HG02938 (cell line): ENCODE measurements around the gene ISCA2.

ENCODE experiments used
- ATAC-seq: cut with Tn5 transposase; IDR thresholded peaks from one replicate; pipeline ENCODE4 v1.9.1; 2021; ENCODE audit warnings: mild to moderate bottlenecking, moderate library complexity; ENCODE audit not compliant: unreplicated experiment

ISCA2 gene

DNA sequence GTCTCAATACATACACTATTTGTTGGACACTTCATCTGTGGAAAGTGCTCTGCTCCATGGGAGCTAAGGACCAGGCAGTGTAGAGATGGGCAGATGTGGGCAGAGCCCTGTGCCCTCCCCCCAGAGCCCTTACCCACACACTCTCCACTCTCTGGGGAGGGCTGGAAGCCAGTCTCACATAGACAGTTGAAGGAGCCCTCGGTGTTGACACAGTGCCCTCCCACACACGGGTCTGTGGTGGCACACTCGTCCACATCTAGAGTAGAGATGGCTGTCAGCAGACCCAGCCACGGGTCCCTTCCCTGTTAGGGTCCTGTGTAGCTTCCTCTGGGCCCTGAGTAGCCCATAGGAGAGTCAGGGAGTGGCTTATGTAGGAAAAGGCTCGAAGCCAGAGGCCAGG is 14.3 kb downstream of the ISCA2 start:
- no peak for ATAC-seq

DNA sequence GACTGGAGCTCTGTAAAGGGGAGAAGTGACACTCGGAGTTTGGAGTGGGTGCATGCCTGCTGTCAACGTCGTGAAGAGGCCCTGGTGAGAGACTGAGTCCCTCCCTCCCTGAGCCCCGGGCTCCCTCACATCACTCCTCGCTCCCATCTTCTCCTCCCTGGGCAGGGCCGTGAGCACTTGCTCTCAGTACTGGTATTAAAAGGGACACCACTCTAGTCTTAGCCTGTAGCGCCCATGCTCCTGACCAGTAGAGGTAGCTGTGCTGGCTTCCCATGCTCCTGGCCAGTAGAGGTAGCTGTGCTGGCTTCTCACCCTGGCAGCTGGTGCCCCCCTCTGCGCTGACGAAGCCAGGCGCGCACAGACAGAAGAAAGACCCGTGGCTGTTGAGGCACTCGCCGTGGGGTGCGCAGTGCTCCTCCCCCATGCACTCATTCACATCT is 14.7 kb downstream of the ISCA2 start:
- ATAC-seq: no peak

- no peak for ATAC-seq
These were observed 15.4 kb downstream of the ISCA2 start for GRCh38 chr14:74508844-74509428.

DNA sequence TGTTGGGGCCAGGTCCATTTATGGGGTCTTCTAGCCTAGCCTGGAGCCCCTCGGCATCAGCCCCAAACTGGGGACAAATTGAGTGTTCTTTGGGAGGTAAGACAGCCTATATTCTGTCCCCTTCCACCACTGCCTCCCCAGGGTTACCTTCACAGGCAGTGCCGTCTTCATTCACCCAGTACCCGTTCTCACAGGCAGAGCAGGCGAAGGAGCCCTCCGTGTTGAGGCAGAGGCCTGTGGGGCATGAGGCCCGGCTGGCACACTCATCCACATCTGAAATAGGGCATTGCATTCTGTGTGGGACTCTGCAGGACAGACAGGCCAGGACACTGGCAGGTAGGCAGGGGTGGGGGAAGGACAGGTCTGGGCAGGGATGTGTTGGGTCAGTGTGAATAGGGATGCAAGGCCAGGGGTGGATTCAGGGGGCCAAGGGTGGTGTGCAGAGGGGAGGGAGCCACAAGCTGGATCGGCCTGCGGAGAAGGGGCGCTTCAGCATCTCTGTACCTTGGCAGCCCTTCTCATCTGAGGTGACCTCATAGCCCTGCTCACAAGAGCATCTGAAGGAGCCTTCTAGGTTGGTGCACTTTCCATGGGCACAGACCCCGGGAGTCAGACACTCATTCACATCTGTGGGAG is 16.1 kb downstream of the ISCA2 start:
- no peak for ATAC-seq

GRCh38 chr14:74510223-74510931 is 16.8 kb downstream of the ISCA2 start:
- no peak for ATAC-seq

- no peak for ATAC-seq
These were observed 17.4 kb downstream of the ISCA2 start for GRCh38 chr14:74510959-74511409.

- ATAC-seq: no peak
These were observed 18.6 kb downstream of the ISCA2 start for GRCh38 chr14:74511966-74512830.

DNA sequence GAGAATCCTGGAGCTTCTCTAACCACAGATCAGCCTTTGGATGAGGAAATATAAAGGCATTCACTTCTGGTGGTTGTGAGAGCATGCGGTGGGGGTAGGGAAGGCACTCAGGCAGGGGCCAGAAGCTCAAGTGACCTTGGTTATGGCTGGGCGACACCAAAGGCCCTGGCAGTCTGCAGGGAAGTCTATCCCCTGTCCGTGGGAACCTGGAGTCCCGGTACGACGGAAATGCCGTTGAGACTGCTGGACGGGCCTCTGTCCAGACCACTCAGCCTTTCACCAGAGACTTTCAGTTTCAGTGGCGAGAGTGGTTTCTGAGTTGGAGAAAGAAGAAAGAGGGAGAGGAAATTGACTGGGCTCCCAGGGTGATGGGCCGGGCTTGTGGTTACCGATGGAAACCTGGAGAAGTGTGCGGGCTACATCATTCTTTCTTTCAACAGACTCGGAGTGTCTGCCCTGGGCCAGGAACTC is 20.9 kb downstream of the ISCA2 start:
- no peak for ATAC-seq

GRCh38 chr14:74515891-74516412 is 22.4 kb downstream of the ISCA2 start:
- ATAC-seq: no peak

DNA sequence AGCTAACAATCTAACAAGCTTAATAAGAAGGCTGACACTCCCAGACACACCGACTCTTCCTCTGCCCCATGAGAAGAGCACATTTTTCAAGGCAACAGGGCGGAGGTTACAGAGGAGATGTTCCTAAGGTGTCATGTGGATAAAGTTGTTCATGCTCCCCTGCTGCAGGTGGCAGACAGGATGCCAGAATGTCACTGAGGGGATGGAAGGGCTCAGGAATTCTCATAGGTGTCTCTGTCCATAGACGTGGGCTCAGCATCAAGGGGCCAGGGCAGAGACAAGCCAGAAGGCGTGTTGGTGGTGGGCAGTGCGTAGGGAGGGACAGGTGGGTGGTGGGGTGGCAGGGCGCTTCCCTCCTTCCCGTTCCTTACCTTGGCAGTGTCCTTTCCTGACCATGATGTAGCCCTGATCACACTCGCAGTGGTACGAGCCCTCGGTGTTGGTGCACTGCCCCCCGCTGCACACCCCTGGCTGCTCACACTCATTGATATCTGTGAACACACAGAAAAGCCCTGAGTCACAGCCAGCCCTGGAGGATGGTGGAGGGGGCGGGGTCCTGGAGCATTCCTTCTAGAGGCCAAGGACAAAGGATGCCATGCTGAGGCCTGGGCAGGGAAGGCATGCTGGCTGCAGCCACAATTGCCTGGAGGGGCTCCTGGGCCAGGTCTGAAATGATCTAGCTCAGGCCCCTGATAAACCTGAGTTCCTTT is 23.0 kb downstream of the ISCA2 start:
- no peak for ATAC-seq

GRCh38 chr14:74517731-74518130 is 24.2 kb downstream of the ISCA2 start:
- no peak for ATAC-seq

DNA sequence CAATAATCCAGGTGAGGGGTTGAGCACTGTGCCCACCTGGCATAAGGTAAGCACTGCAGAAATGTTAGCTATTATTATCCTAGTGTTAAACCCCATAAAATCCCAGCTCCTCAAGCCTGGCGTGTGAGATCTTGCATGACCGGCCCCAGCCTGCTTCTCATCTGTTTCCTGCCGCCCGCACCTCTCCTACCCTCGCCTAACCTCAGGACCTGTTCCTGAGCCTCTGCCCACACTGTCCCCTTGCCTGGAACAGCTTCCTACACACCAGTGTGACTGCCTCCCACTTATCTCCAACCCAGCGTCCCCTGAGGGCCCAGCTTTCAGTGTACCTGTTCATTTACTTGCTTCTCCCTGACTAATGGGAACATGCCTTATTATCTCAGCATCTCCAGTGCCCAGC is 24.7 kb downstream of the ISCA2 start:
- no peak for ATAC-seq

GRCh38 chr14:74519316-74520074 is 25.9 kb downstream of the ISCA2 start:
- no peak for ATAC-seq

GRCh38 chr14:74521756-74522155 is 28.2 kb downstream of the ISCA2 start:
- ATAC-seq: no peak

- no peak for ATAC-seq
These were observed 29.2 kb downstream of the ISCA2 start for GRCh38 chr14:74522740-74523139.

GRCh38 chr14:74524076-74524811 is 30.7 kb downstream of the ISCA2 start:
- ATAC-seq: no peak

GRCh38 chr14:74524812-74525135 is 31.2 kb downstream of the ISCA2 start:
- no peak for ATAC-seq

DNA sequence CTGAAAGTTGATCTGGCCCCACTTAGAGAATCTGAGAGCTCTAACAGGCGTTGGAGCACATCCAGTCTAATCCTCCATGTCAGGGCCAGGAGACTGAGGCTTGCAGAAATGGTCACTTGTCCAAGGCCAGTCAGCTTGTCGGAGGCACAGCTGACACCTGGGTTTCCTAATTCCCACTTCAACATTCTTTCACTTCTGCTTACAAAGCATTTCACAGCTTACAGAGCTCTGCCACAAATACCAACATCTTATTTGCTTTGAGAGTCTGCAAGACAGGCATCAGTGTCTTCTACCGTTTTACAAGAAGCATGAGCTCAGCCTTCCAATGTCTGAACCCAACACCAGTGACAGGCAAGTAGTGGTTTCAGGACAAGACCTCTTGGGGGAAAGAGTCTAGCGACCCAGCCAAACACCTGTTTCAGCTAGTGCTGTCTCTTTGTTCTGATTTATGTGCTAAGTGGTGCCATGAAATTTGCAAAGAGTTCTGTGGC is 31.8 kb downstream of the ISCA2 start:
- no peak for ATAC-seq
